NCI-H1436 treated with DMSO at 0.1 percent for 48 hours (cell line): ENCODE data around the gene CYREN.
"Not testable (repeated sequence)": the region's sequence is repeated elsewhere in the genome, so short reads cannot be mapped to it uniquely, and the experiment has no call there.

Experiments used
- DNase-seq: peaks from one replicate; lab custom pipeline; 2025; lab: John Stamatoyannopoulos, UW

CYREN gene

DNA sequence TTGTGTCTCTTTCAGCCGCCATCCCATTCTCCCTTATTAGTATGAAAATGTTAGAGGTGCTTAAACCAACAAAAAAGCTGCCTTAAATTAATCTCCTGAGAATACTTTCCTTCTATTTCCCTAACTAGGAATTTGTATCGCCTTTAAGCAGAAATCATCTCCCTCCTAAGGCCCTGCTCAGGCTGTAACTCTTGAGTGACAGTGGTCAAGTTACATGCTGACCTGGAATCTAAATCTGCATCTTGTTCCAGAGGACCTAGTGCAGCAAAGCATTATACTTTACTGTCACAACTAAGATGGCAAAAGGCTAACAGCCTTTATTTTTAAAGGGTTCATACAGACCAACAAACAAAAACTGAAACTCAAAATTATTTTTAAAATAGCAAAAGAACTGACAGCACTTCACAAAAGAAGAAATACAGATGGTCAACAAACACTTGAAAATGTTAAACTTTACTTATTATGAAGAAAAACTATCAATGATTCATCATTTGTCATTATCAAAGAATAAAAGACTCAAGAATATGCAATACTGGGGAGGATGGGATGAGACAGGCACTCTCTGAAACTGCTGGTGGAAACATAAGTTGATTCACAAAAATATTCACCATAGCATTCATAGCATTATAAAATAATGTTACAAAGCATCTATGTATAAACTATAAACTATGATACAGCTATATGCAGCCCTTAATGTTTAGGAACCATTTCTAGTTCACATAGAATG is 11.0 kb downstream of the CYREN start:
- DNase-seq: no peak

- DNase-seq: no peak
Observed at GRCh38 chr7:135158874-135159273, 11.6 kb downstream of the CYREN start.

- DNase-seq: no peak
Observed at GRCh38 chr7:135158141-135158655, 12.3 kb downstream of the CYREN start.

DNA sequence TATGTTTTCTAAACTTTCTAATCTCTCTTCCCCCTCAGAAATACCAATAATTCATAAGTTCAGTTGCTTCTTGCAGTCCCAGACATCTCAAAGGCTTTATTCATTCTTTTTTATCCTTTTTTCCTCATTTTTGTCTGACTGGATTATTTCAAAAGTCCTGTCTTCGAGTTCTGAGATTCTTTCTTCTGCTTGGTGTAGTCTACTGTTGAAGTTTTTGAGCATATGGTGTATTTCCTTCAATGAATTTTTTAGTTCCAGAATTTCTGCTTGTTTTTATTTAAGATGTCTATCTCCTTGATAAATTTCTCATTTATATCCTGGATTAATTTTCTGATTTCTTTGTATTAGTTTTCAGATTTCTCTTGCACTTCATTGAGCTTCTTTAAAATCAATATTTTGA is 14.2 kb downstream of the CYREN start:
- DNase-seq: no peak

DNA sequence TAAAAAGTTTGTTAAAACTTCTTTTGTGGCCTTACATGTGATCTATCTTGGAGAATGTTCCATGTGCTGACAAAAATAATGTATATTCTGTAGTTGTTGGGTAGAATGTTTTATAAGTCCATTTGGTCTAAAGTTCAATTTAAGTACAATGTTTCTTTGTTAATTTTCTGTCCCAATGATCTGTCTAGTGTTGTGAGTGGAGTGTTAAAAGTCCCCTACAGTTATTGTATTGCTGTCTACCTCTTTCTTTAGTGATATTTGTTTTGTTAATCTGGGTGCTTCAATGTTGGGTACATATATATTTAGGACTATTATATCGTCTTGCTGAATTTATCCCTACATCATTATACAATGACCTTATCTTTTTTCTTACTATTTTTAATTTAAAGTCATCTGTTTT is 15.8 kb downstream of the CYREN start:
- no peak for DNase-seq

DNA sequence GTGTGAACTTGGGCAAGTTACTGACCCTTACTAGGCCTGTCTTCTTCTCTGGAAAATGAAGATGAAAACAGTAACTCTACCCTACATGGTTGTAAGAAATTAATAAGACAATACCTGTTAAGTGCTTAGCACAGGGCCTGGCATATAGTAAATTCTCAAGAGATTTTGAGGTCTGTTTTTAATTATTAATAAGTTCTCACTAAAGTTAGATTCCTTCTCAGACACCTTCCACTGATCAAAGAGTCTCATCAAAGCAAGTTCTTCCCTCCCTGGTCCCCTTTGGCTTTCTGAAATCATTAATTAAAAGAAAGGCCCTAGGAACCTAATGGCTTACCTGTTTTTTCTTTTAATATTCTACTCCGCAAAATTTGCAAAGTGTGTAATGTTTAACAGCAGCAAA is 18.1 kb downstream of the CYREN start:
- DNase-seq: no peak

DNA sequence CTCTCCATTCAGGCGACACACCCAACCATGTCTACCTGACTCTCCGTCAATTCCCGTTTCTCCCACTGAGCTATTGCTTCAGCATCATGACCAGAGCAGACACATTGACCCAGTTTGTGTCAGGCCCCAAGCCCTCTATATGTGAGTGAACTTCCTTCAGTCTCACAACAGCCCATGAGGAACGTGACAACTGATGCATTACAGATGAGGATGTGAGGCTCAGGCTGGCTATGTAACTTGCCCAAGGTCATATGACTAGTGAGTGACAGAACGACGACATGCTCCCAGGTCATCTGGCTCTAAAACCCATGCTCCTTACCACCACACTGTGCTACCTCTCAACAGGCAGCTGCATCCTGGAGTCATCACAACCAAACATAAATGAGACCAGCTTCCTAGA is 19.0 kb downstream of the CYREN start:
- no peak for DNase-seq

DNA sequence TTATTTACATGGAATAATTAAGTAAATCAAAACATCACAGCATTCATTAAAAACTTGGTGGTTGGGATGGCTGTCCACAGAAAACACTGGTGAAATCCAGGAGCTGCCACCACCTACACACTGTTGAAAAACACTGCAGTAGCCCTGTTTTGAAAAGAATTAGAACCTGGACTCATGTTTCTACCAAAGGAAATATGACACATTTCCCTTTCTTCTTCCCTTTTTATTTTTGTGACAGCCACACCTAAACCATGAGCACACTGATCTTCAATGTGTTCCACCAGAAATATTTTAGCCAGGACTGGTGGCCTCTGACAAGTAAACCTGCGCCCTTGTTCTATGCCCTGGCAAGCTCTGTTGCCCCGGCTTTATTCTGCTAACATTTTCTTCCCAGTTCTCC is 19.4 kb downstream of the CYREN start:
- no peak for DNase-seq

DNA sequence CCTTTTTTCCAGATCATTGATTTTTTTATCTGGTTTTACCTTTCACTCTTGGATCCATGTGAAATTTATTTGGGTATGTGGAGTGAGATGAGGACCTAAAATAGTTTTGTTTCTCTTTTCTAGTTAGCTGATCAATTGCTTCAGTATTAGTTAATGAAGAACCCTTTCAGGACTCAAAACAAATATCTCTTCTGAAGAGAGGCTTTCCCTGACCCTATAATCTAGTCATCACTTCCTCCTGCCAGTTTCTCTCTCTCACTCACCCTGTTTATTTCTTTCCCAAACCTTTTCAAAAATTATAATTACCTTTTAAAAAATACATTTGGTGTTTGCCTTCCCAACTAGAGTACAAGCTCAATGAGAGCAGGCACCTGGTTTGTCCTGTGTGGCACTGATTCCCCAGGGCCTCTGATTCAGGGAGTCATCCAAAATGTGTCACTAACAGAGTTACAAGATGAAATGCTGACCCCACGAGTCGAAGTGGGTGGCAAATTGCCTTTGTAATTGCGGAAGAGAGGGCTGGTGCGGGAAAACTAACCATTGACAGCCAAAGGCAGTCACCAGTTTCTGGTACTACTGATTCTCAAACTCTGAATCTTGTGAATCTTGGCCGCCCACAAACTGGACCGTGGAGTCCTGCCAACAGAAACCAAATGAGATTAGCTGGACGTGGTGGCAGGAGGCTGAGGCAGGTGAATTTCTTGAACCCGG is 20.3 kb downstream of the CYREN start:
- no peak for DNase-seq

- no peak for DNase-seq
Observed at GRCh38 chr7:135147899-135148721, 22.4 kb downstream of the CYREN start, which contains the start of gene TMEM140. TMEM140 (plus strand) TSS chr7:135148072; CDS start chr7:135164442, 16,370 bp downstream.

- no peak for DNase-seq
Observed at GRCh38 chr7:135147341-135147898, 23.1 kb downstream of the CYREN start.

DNA sequence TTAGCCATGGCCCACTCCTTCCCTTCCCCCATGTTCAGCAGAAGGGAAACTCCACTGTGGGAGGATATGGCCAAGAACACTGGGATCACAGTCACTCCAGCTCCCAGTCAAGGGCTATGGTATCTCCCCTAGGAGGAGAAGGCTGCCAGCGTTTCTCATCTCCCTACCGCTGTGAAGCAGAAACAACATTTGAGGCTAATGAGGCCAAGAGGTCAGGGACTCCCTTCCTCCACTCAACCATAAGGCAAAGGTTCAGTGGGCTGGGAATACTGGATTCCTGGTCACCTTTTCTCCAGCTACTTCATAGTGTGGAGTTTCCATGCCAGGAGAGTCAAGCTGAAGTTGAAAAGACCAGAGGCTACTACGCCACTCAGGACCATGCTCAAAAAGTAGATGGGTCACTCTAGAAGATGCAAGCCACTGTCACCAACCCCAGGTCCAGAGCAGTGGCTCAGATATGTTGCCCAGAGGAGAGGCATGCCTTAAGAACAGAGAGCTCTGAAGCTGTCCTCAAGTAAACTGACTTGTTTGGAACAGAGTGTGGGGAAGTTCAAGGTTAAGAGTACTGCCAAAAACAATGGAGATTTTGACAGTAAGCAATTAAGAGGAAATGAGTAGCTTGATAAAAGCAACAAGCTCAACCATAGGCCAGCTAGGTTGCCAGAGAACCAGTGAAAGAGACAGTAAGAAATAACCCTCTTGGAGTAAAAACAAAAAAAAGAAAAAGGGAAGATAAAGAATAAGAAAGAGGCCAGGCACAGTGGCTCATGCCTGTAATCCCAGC is 26.4 kb downstream of the CYREN start:
- no peak for DNase-seq

DNA sequence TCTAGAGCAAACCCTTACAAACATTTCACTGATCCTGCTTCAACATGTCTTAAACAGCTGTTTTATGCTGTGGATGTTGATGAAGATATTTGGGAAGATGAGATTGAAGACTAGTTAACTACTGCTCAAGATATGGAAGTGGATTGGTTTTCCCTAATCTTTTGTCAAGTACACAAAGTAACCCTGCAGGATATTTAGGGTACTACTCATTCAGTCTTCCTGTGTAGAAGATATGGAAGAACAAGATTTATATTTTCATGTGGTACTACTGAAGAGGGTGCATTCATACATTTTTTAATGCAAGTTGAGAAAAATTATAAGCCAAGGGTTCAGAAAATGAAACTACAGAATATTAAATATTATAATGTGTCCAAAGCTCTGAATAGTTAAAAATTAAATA is 40.9 kb downstream of the CYREN start:
- no peak for DNase-seq

DNA sequence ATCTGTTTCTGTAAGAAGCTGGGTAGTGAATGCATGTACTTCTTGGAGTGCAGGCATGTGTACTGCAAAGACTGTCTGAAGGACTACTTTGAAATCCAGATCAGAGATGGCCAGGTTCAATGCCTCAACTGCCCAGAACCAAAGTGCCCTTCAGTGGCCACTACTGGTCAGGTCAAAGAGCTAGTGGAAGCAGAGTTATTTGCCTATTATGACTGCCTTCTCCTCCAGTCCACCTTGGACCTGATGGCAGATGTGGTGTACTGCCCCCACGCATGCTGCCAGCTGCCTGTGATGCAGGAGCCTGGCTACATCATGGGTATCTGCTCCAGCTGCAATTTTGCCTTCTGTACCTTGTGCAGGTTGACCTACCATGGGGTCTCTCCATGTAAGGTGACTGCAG is 41.6 kb downstream of the CYREN start:
- no peak for DNase-seq

- not testable (repeated sequence) for DNase-seq
Observed at GRCh38 chr7:135124631-135125030, 45.9 kb downstream of the CYREN start.

GRCh38 chr7:135121868-135122267 is 48.6 kb downstream of the CYREN start:
- no peak for DNase-seq

DNA sequence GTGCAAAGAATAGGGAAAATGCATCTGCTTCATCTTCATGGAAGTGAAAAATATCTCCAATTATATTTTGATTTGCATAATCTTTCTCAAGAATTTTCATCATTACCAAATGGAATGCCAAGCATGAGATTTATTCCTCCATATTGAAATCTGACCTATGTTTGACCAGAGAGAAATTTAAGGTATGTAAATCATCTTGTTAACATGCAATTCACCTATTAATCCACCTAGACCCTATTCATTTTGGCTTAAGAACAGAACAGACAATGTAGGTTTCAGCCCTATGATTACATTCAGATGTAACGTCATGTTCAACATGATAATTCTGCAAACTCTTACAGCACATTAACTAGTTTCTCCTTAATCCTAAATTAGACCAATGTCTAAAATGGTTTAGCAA is 53.4 kb downstream of the CYREN start:
- DNase-seq: no peak
